OCI-LY1 (cell line): ENCODE data around the gene TPSB2.

Experiments used
- H2AFZ ChIP-seq: fragments of 200-600 bp; sonication (generic), shearing (Covaris generic); 2 replicates; pipeline ENCODE4 v1.6.0; 2014; ENCODE audit warnings: antibody characterized with exemption, mild to moderate bottlenecking, low read length
- H3F3A ChIP-seq: fragments of 200-600 bp; sonication (generic), shearing (Covaris generic); 2 replicates; pipeline ENCODE4 v1.6.0; 2014; ENCODE audit warnings: mild to moderate bottlenecking, antibody characterized with exemption, low read length, moderate library complexity; ENCODE audit not compliant: insufficient read depth
- H3K27ac ChIP-seq: fragments of 200-600 bp; sonication (generic); 2 replicates; pipeline ENCODE4 v1.5.1; 2014; ENCODE audit warnings: low read length, mixed run types, mild to moderate bottlenecking, low read depth; ENCODE audit not compliant: poor library complexity, severe bottlenecking
- H3K27me3 ChIP-seq: fragments of 200-600 bp; sonication (generic); 2 replicates; pipeline ENCODE4 v1.6.0; 2014; ENCODE audit warnings: antibody characterized with exemption, mild to moderate bottlenecking, low read length, moderate library complexity; ENCODE audit not compliant: insufficient read depth
- H3K36me3 ChIP-seq: fragments of 200-600 bp; sonication (generic); 2 replicates; pipeline ENCODE4 v1.6.1; 2014; ENCODE audit warnings: mild to moderate bottlenecking, antibody characterized with exemption, low read length, moderate library complexity, mixed read lengths; ENCODE audit not compliant: insufficient read depth
- H3K4me1 ChIP-seq: fragments of 200-600 bp; sonication (generic); 2 replicates; pipeline ENCODE4 v1.5.1; 2014; ENCODE audit warnings: mild to moderate bottlenecking, low read length, moderate library complexity; ENCODE audit not compliant: insufficient read depth, severe bottlenecking
- H3K4me2 ChIP-seq: fragments of 200-600 bp; sonication (generic), shearing (Covaris generic); 2 replicates; pipeline ENCODE4 v1.6.1; 2014; ENCODE audit warnings: low read length
- H3K4me3 ChIP-seq: fragments of 200-600 bp; sonication (generic); 2 replicates; pipeline ENCODE4 v1.5.1; 2014; ENCODE audit warnings: low read length, low read depth, mild to moderate bottlenecking, mixed read lengths; ENCODE audit not compliant: poor library complexity, severe bottlenecking
- H3K79me2 ChIP-seq: fragments of 200-600 bp; shearing (Covaris generic); 2 replicates; pipeline ENCODE4 v1.6.1; 2016; ENCODE audit warnings: mixed run types, low read length, mixed read lengths; ENCODE audit not compliant: insufficient read depth
- H3K9ac ChIP-seq: fragments of 200-600 bp; sonication (generic), shearing (Covaris generic); 2 replicates; pipeline ENCODE4 v1.6.1; 2014; ENCODE audit warnings: mild to moderate bottlenecking, low read length, mixed read lengths
- H3K9me2 ChIP-seq: fragments of 200-600 bp; sonication (generic), shearing (Covaris generic); 2 replicates; pipeline ENCODE4 v1.6.1; 2014; ENCODE audit warnings: low read depth, mild to moderate bottlenecking, low read length, mixed read lengths
- H3K9me3 ChIP-seq: fragments of 200-600 bp; shearing (Covaris generic); 2 replicates; pipeline ENCODE4 v1.6.1; 2014; ENCODE audit warnings: low read length, mixed read lengths
- H4K20me1 ChIP-seq: fragments of 200-600 bp; sonication (generic), shearing (Covaris generic); 2 replicates; pipeline ENCODE4 v1.6.0; 2016; ENCODE audit warnings: mild to moderate bottlenecking, low read length; ENCODE audit not compliant: insufficient read depth
- CTCF ChIP-seq: fragments of 200-600 bp; sonication (generic), shearing (Covaris generic); IDR thresholded peaks from 2 replicates; pipeline ENCODE4 v1.5.1; 2017; ENCODE audit warnings: mild to moderate bottlenecking, antibody characterized with exemption, low read length, moderate library complexity, mixed read lengths
- EZH2 ChIP-seq: fragments of 200-600 bp; sonication (generic), shearing (Covaris generic); IDR thresholded peaks from 2 replicates; pipeline ENCODE4 v1.8.0; 2017; ENCODE audit warnings: borderline replicate concordance, mixed run types, mild to moderate bottlenecking, antibody characterized with exemption, low read length, moderate library complexity, mixed read lengths

Gene TPSB2

GRCh38 chr16:1265826-1266225 is 35.8 kb upstream of the TPSB2 start:
- H2AFZ ChIP-seq, result no peak overlapping the region
- H3K27ac ChIP-seq, result no peak overlapping the region
- H3K9me2 ChIP-seq, result no peaks in the 10 kb centered on the region
- H3K9me3 ChIP-seq, result no peaks in the 10 kb centered on the region
- no peak overlapping the region for H3K9ac ChIP-seq
- TF ChIP-seq EZH2 (no peak), CTCF (no peak)
- H4K20me1 ChIP-seq, result no peaks in the 10 kb centered on the region
- no peaks in the 10 kb centered on the region for H3K27me3 ChIP-seq
- no peak overlapping the region for H3K4me3 ChIP-seq
- H3F3A ChIP-seq, result no peaks in the 10 kb centered on the region
- H3K4me1 ChIP-seq, result no peaks in the 10 kb centered on the region
- no peaks in the 10 kb centered on the region for H3K36me3 ChIP-seq
- no peaks in the 10 kb centered on the region for H3K79me2 ChIP-seq
- H3K4me2 ChIP-seq, result no peak overlapping the region

- Histone ChIP-seq H3F3A (no peaks in the 10 kb centered on the region), H3K27ac (no peak overlapping the region), H3K36me3 (no peaks in the 10 kb centered on the region), H3K4me2 (no peak overlapping the region), H3K79me2 (no peaks in the 10 kb centered on the region), H3K27me3 (no peaks in the 10 kb centered on the region), H4K20me1 (no peaks in the 10 kb centered on the region), H3K9me2 (no peaks in the 10 kb centered on the region), H2AFZ (no peak overlapping the region), H3K4me1 (no peaks in the 10 kb centered on the region), H3K4me3 (no peak overlapping the region), H3K9me3 (no peaks in the 10 kb centered on the region), H3K9ac (no peak overlapping the region)
- TF ChIP-seq EZH2 (no peak), CTCF (no peak)
Measured at GRCh38 chr16:1265090-1265630, 35.2 kb upstream of the TPSB2 start.

- H3K9ac ChIP-seq, result no peak overlapping the region
- H3K27ac ChIP-seq, result no peak overlapping the region
- H3K4me3 ChIP-seq, result no peak overlapping the region
- H3K9me2 ChIP-seq, result no peaks in the 10 kb centered on the region
- no peak for TF ChIP-seq EZH2
- TF ChIP-seq CTCF, result no peak
- no peaks in the 10 kb centered on the region for H3K27me3 ChIP-seq
- H3K4me2 ChIP-seq, result no peak overlapping the region
- H3K79me2 ChIP-seq, result no peaks in the 10 kb centered on the region
- no peaks in the 10 kb centered on the region for H3K36me3 ChIP-seq
- H3F3A ChIP-seq, result no peaks in the 10 kb centered on the region
- no peaks in the 10 kb centered on the region for H3K4me1 ChIP-seq
- no peak overlapping the region for H2AFZ ChIP-seq
- no peaks in the 10 kb centered on the region for H3K9me3 ChIP-seq
- H4K20me1 ChIP-seq, result no peaks in the 10 kb centered on the region
Measured at GRCh38 chr16:1264345-1265089, 34.5 kb upstream of the TPSB2 start.
